Epithelial cell of esophagus (primary cell): Measurements from ENCODE around the gene TAGLN.

Experiments
- DNase-seq: peaks from one replicate; pipeline ENCODE4 v3.0.0; 2010; ENCODE audit warnings: low read depth
- H3K4me3 ChIP-seq: 2 replicates; pipeline ENCODE4 v1.5.1; 2011; ENCODE audit warnings: mild to moderate bottlenecking, low read length, control low read depth
- TF ChIP-seq, protein P1 (sequence below): IDR thresholded peaks from 2 replicates; pipeline ENCODE4 v1.5.1; 2011; ENCODE audit warnings: low read depth, mild to moderate bottlenecking, low read length, control low read depth, inconsistent platforms; ENCODE audit not compliant: insufficient read depth; ENCODE audit errors: missing control alignments

The TAGLN gene

DNA sequence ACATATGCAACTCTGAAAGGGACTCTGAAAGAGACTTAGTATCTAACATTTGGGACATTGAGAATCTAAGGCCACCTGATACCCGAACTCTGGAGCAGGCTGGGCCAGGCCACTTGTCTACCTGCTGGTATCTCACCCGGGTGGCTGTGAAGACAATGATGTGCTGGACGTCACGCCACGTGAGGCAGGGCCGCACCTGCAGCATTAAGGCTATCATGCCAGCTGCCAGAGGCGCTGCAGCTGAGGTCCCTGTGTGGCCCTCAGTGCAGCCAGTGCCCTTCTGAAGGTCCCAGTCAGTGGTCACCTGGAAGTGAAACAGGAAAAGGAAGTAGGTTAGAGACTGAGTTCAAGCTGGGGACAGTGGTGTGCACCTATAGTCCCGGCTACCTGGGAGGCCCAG is 20.3 kb downstream of the TAGLN start:
- DNase-seq = no peak
- TF ChIP-seq, protein P1, sequence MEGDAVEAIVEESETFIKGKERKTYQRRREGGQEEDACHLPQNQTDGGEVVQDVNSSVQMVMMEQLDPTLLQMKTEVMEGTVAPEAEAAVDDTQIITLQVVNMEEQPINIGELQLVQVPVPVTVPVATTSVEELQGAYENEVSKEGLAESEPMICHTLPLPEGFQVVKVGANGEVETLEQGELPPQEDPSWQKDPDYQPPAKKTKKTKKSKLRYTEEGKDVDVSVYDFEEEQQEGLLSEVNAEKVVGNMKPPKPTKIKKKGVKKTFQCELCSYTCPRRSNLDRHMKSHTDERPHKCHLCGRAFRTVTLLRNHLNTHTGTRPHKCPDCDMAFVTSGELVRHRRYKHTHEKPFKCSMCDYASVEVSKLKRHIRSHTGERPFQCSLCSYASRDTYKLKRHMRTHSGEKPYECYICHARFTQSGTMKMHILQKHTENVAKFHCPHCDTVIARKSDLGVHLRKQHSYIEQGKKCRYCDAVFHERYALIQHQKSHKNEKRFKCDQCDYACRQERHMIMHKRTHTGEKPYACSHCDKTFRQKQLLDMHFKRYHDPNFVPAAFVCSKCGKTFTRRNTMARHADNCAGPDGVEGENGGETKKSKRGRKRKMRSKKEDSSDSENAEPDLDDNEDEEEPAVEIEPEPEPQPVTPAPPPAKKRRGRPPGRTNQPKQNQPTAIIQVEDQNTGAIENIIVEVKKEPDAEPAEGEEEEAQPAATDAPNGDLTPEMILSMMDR = no peak
- no peak overlapping the region for H3K4me3 ChIP-seq

DNA sequence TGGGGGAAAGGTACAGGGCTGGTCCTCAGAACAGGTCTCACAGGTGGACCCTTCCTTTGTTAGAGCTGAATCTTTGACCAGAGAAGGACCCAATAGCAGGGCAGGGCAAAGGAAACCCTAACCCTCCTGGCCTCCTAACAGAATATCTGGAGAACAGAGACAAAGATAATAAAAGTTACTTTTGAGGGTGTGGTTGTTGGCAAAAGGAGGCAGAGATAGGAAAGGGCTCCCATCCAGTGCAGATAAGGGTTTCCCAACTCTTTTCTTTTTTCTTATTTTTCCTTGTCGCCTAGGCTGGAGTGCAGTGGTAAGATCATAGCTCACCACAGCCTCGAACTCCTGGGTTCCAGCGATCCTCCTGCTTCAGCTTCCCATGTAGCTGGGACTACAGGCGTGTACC is 20.8 kb downstream of the TAGLN start:
- TF ChIP-seq, protein P1 = no peak
- DNase-seq = no peak
- H3K4me3 ChIP-seq = no peak overlapping the region

DNA sequence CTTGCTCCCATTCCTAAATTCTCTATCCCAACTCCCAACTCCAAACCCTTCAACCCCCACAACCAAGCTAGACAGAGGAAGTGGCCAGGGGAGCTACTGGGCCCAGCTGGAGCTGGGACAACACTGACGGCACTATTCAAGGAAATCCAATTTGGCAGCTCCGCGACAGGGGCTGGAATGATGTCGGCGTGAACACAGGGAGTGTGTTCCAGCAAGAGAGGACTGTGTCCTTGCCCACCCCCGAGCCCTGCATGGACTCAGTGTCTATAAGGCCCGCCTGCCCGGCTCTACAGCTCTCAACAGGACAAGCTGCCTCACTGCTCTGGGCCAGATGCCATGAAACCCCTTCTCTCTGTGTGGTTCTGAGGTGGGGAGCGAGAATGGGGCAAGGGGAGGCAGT is 21.4 kb downstream of the TAGLN start:
- TF ChIP-seq, protein P1 = no peak
- H3K4me3 ChIP-seq = no peak overlapping the region
- no peak for DNase-seq

DNA sequence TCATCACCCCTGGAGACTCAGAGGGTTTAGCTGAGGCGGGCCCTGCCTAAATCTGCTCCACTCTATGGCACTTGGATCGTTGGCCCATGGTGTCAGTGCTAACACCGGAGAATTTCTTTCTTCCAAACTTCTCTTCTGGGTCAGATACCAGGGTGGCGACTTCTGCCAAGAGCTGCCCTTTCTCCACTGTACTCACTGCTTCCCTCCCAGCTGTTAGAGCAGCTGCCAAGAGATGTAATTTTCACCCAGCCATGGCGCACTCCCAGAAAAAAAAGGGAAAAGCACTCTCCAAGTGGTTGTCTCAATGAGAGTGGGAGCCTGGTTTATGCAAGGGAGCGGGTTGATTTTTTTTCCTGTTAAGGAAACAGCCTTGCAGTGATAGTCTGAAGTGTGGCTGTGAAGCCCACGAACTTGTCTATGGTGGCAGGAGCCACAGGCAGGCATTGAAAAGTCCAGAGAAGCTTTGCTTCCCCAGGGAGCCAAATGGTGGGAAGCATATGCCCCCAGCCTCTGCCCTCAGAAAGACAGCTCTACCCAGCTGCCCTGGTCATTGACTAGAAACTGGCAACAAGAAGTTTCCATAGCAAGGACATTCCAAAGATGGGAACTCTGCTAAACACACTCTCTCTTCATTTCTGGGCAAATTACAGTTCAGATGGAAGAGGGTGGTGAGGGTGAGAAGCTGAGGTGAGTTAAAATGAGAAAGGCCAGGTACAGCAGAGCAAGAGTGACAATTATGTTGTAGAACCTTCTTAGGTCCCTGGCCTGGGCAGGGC is 22.0 kb downstream of the TAGLN start:
- TF ChIP-seq, protein P1 = no peak
- H3K4me3 ChIP-seq = no peak overlapping the region
- DNase-seq = no peak

DNA sequence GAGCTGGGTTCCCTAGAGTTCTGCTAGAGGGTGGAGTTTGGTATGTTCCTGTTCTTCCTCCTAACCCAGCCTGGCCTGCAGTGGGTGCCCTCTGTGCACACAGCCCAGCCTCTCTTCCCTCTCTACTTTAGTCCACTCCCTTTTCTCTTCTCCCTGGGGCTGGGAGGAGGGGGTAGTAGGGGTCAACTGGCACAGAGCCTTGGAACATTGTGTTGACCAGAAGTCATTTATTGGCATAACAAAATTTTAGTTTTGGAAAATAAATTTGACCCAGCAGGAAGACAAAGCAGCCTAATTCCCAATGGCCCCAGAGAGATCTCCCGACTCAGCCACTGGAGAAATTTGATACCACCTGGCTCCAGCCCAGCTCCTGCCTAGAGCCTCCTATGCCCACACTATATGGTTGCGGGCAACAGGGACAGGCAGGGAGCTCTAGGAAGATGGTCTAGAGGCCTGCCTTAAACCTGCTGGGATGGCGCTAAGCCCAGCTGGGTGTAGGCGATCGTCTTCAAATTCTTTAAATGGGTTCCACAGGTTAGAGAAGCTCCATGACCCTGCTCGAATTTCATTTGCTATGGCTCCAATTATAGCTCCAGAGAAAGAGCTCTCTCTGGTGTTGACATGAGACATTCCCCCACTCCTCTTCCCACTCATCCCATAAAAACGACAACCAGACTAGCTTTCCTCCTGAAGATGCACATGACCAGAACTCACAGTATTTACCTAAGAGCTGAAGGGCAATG is 22.8 kb downstream of the TAGLN start:
- H3K4me3 ChIP-seq = no peak overlapping the region
- DNase-seq = peak; percentile 41
- TF ChIP-seq, protein P1 = no peak

DNA sequence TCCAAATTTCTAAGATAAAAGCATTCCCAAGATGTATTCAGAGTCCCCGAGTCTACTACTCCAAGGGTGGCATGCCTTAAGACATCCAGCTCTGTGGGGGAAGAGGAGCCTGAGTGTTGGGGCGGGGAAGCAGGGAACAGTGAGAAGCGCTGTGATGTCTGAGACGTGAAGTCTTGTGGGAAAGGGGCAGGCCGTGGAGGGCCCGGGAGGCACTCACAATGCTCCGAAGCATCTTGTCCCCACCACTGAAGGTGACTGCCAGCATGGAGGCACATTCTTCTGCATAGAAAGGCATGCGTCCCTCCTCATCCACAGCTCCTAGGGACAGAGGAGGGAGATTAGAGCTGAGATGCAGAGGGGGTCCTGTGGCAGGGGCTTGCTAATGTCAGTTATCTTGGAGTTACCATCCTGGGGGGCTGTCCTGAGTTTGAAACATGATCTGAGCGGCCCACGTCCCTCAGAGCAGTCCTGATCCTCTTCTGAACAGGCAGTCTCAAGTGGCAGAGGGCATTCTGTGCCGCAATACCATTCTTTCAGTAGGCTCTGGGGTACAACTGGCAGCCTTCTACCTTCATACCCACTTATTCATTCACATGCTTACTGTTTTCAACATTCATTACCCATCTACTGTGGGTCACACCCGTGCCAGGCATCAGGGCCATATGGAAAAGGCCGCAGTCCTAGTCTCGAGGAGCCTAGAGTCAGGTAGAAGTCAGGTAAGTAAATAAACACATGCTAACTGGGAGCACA is 24.0 kb downstream of the TAGLN start:
- TF ChIP-seq, protein P1 = no peak

More for the DNA sequence above, 24.0 kb downstream of the TAGLN start:
- no peak overlapping the region for H3K4me3 ChIP-seq
- no peak for DNase-seq
